AG20443 (cell line): Measurements from ENCODE around the gene TOMM20L.
A peak's percentile ranks its signal among the peaks of the same experiment; 100 is the strongest.

Experiments used
- DNase-seq: peaks from one replicate; pipeline ENCODE4 v3.0.0; 2012; ENCODE audit warnings: low spot score, mixed read lengths

Gene TOMM20L

DNA sequence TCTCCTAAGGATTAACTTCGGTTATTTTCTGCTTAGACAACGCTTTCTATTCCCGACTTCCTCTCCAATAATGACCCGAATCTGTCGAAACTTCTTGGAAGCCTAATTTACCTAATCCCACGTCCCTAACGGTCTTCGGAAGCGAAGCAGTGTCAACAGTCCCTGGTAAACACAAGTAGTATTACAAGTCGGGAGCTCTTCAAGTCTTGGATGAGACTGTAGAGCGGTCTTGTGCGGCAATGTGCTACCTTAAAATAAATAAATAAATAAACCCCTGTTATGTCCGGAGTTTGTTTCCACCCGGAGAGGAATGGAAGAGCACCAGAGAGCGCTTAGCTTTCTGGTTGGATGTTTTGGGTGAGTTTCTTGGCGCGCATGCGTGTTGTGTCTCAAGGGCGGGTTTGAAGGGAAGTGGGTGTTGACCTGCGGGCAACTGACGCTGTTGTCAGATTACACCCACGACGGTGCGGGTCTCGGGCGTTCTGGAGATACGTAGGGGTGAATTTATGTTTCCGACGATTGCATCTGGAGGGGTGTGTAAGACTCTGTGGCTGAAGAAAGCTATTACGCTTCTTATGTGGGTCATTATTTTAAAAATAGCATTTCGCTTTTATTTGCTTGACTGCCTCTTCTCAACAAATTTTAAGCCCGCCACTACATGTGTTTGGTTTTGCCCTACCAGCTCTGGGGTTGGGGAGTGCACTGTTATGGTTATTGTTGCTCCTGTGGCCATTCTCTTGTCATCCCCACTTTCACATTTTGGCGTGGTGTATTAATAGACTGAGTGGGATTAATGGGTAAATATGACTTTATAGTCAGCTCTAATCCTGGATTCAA is 31.8 kb downstream of the TOMM20L start, which contains the start of the genes KIAA0586 and TIMM9:
TSS of gene KIAA0586 (plus strand) at position 439 of the 837 bp plus-strand sequence. CDS start 546 bp downstream, outside the sequence.
TSS of gene TIMM9 (minus strand) at position 251 of the 837 bp plus-strand sequence. CDS start 15,586 bp downstream, outside the sequence.
- DNase-seq, result peak; percentile 98

DNA sequence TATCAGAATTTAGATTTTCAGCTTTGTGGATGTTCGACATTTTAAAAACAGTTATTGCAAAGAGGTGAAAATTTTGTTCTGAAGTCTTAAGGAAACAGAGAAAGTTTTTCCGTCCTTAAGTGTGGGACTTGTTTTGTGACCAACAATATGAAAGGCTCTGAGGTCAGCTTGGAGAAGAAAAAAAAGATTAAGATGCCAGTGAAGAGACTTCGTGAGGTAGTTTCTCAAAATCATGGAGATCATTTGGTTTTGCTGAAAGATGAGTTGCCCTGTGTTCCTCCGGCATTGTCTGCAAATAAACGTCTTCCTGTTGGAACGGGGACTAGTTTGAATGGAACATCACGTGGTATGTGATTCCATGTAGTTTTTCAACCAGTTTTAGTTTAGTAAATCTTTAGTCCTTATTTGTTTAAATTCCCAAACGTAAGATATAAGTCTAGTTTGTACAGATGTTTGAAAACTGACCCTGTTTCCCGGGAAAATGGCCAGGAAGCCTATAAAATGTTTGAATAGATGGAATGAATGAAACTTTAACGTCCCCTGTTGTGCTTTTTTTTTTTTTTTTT is 32.5 kb downstream of the TOMM20L start:
- peak; percentile 43 for DNase-seq

DNA sequence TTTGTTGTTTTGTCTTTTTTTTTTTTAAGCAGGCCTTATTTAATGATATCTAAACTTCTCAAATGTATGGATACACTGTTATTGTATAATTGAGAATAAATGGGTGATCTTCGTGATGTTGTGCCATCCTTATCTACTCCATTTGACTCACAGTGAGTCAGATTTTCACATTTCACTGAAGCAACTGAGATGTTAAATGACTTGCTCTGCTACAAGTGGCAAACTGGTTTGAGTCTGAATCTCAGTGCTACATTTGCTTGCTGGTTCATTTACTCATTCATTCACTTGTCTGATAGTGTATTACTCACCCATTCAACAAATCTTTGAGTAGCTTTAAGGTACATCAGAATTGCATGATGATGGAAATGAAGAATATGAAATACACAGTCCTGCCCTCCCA is 34.4 kb downstream of the TOMM20L start:
- peak; percentile 10 for DNase-seq

DNA sequence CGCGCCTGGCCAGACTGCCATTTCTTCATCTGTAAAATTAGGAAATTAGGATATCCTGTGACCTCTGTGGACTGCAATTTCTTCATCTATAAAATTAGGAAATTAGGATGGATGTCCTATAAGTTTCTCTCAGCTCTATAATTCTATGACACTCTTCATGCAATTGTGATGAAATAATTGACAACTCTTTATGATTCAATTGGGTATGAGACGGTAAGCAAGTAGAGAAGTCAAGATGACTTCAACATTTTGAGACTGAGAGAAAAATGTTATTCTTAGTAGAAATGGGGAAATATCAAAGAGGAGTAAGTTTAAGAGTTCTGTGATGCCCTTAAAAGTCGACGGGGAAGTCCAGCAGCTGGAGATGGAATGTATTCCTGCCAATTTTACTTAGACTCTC is 43.7 kb downstream of the TOMM20L start:
- no peak for DNase-seq

DNA sequence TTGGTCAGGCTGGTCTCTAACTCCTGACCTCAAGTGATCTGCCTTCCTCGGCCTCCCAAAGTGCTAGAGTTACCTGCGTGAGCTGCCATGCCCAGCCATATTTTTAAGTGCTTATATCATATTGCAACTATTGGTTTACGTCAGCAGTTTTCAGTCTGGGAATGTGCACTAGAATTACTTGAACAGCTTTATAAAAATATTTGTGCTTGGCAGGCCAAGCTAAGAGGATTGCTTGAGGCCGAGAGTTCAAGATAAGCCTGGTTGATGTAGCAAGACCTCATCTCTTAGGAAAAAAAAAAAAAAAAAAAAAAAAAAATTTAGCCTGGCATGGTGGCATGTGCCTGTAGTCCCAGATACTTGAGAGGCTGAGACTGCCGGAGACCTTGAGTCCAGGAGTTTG is 48.9 kb downstream of the TOMM20L start:
- no peak for DNase-seq

DNA sequence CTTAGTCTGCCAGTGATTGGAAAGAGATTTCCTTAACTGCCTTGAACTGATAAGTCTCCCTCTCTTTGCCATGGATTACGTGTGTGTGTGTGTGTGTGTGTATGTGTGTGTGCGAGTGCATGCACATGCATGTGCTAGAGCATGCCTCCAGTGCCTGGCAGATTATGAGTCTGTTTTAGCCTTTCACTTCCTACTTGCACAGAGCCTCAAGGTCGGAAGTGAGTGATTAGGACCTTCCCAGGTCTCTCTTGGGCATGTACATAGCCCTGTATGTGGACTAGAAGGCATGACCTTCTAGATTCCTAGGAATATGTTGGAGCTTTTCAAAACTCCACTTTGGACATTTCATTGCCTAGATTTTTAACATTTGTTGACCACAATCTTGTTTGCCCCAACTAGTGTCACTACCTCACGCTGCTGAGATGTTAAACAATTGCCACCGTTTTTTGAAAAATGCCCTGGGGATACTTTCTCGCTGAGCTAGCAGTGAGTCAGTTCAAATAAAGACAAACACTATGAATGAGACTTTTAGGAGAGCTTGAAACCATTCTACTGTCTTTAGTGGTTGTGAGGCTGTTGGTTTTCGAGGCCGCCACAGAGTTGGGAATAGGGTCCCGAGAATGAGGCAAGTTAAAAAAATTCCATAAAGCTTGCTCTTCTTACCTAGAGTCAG is 60.0 kb downstream of the TOMM20L start:
- no peak for DNase-seq
